ENCODE data around the gene TJP3.

DNA sequence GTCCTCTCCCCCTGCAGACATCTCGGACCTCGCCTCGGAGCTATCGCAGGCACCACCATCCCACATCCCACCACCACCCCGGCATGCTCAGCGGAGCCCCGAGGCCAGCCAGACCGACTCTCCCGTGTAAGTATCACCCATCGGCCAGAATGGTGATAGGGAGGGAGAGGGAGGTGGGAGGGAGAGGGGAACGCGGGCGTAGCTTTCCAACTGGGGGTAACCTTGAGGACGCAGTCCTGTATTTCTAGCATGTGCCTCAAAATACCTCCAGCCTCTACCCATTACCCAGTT, 26.1 kb downstream of the TJP3 start:
- TF ChIP-seq SIN3A (IDR thresholded peaks at IDR 0.05; ENCODE audit: borderline replicate concordance, insufficient read depth, low read length) (no peak), POLR2AphosphoS5 (IDR thresholded peaks at IDR 0.05; ENCODE audit: low read depth, low read length) (no peak)
- TF ChIP-seq, protein P1, sequence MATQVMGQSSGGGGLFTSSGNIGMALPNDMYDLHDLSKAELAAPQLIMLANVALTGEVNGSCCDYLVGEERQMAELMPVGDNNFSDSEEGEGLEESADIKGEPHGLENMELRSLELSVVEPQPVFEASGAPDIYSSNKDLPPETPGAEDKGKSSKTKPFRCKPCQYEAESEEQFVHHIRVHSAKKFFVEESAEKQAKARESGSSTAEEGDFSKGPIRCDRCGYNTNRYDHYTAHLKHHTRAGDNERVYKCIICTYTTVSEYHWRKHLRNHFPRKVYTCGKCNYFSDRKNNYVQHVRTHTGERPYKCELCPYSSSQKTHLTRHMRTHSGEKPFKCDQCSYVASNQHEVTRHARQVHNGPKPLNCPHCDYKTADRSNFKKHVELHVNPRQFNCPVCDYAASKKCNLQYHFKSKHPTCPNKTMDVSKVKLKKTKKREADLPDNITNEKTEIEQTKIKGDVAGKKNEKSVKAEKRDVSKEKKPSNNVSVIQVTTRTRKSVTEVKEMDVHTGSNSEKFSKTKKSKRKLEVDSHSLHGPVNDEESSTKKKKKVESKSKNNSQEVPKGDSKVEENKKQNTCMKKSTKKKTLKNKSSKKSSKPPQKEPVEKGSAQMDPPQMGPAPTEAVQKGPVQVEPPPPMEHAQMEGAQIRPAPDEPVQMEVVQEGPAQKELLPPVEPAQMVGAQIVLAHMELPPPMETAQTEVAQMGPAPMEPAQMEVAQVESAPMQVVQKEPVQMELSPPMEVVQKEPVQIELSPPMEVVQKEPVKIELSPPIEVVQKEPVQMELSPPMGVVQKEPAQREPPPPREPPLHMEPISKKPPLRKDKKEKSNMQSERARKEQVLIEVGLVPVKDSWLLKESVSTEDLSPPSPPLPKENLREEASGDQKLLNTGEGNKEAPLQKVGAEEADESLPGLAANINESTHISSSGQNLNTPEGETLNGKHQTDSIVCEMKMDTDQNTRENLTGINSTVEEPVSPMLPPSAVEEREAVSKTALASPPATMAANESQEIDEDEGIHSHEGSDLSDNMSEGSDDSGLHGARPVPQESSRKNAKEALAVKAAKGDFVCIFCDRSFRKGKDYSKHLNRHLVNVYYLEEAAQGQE (IDR thresholded peaks at IDR 0.05; ENCODE audit: insufficient read depth in 1 of 2, low read depth in 2 of 2, low read length in 2 of 2), result no peak

All from PFSK-1 (cell line).